ENCODE results near the gene GNAL.

The GNAL gene

GRCh38 chr18:11800566-11801334 is 111.7 kb downstream of the GNAL start:
- H3K4me3 ChIP-seq (ENCODE audit: low read depth, low read length): no peak overlapping the region
- TF ChIP-seq, protein P1, sequence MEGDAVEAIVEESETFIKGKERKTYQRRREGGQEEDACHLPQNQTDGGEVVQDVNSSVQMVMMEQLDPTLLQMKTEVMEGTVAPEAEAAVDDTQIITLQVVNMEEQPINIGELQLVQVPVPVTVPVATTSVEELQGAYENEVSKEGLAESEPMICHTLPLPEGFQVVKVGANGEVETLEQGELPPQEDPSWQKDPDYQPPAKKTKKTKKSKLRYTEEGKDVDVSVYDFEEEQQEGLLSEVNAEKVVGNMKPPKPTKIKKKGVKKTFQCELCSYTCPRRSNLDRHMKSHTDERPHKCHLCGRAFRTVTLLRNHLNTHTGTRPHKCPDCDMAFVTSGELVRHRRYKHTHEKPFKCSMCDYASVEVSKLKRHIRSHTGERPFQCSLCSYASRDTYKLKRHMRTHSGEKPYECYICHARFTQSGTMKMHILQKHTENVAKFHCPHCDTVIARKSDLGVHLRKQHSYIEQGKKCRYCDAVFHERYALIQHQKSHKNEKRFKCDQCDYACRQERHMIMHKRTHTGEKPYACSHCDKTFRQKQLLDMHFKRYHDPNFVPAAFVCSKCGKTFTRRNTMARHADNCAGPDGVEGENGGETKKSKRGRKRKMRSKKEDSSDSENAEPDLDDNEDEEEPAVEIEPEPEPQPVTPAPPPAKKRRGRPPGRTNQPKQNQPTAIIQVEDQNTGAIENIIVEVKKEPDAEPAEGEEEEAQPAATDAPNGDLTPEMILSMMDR (IDR thresholded peaks at IDR 0.05; ENCODE audit: borderline replicate concordance, insufficient read depth, low read depth, low read length): no peak

DNA sequence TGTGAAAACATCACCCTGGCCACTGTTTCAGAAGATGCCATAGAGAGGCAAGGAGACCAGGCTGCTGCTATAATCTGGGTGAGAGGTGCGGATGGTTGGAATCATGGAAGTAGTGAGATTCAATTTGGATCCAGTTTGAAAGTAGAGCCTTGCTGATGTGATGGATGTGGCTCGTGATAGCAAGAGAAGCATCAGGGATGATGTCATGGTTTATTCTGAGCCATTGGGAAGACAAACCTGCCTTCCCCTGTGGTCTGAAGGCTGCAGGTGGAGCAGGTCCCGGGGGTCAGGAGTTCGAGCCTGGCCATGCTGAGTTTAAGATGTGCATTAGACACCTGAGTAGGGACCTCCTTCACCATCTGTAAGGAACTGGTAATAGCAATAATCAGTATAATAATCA is 112.5 kb downstream of the GNAL start:
- TF ChIP-seq, protein P1 (IDR thresholded peaks at IDR 0.05; ENCODE audit: borderline replicate concordance, insufficient read depth, low read depth, low read length): no peak
- no peak overlapping the region for H3K4me3 ChIP-seq (ENCODE audit: low read depth, low read length)

DNA sequence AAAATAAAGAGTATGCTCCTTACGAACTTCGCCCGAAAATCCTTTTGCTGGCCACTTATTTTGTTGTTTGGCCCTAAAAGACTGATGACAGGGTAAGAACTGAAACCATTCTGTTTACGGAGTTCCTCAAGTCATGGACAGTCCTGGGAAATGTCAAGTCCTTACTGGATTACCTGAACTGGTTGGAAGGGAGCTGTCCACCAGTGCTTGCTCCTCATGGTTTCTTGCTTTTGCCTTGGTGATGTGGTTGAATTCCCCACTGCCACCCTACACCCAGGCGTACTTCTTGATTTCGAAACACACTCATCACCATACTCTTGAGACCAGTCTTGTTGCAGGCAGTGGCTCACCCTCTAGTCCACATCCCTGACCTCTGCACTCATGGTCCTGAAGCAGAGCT is 113.1 kb downstream of the GNAL start:
- no peak overlapping the region for H3K4me3 ChIP-seq (ENCODE audit: low read depth, low read length)
- TF ChIP-seq, protein P1 (IDR thresholded peaks at IDR 0.05; ENCODE audit: borderline replicate concordance, insufficient read depth, low read depth, low read length): no peak

- TF ChIP-seq, protein P1 (IDR thresholded peaks at IDR 0.05; ENCODE audit: borderline replicate concordance, insufficient read depth, low read depth, low read length): no peak
- no peak overlapping the region for H3K4me3 ChIP-seq (ENCODE audit: low read depth, low read length)
Measured at GRCh38 chr18:11802586-11802985, 113.5 kb downstream of the GNAL start.

DNA sequence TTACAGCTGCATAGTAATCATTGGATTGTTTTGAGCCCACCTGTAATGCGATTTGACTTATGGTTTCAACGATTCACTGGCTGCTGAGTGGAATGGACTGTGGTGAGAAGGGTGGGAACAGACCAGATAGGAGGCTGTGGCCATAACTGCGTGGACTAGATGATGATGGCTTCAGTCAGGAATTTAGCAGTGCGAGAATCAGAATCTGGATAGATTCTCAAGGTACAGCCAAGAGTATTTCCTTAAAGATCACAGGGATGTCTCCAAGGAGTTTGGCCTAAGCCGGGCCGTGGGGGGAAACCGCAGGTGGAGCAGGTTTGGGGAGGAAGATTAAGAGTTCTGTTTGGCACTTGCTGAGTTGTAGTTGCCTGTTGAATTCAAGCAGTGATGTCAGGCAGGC is 118.2 kb downstream of the GNAL start:
- TF ChIP-seq, protein P1 (IDR thresholded peaks at IDR 0.05; ENCODE audit: borderline replicate concordance, insufficient read depth, low read depth, low read length): no peak
- H3K4me3 ChIP-seq (ENCODE audit: low read depth, low read length): no peak overlapping the region

DNA sequence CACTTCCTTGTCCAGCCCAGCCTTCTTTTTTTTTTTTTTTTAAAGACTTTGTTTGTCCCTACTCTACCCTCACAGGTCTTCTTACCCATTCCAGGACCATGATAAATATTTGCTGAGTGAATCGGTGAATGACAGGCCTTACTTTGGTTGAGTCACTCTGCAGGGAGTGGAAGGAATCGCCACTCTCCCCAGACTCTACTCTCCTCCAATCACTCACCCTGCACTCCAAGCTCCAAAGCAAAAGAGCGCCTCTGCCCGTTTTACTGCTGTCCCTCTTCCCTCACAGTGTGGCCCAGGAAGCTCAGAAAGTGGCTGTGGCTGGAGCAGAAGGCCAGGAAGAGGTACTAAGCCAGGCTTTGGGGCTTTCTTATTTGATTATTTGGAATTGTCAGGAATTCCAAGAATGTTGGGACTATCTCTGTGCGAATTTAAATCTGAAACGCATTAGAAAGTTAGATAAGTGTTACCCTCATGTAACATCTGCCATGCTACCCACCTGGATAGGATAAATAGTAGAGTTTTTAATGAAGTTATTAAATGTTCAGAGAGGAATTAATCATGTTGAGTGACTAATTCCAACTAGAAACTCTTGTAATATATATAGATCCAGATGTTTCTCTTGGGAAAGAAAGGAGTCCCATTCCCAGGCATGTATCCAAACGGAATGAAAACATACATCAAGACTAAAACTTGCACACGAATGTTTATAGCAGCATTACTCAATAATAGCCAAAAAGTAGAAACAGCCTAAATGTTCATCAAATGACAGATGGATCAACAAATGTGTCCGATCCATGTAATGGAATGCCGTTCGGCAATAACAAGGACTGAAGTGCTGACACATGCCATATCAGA is 119.2 kb downstream of the GNAL start:
- TF ChIP-seq, protein P1 (IDR thresholded peaks at IDR 0.05; ENCODE audit: borderline replicate concordance, insufficient read depth, low read depth, low read length): no peak
- no peak overlapping the region for H3K4me3 ChIP-seq (ENCODE audit: low read depth, low read length)
